ENCODE measurements around the gene DELE1. TPM values are rescaled to one million over a fixed set of nuclear protein-coding genes. Genes with fewer than 3 reads are reported as not detected.

Gene DELE1
- total RNA-seq, 1 experiment from 2014 or later: 67.6 TPM

GRCh38 chr5:141879941-141880738 is 43.5 kb upstream of the DELE1 start:
- POLR2A ChIA-PET: no interaction called here
- no TSS peak for BruUV-seq (replicated peaks)
- peaks cover 20% of the 10 kb centered on the region for H3K4me1 Mint-ChIP-seq (ENCODE audit: low read depth, unreplicated experiment)
- no peak overlapping the region for H3K4me3 Mint-ChIP-seq (ENCODE audit: unreplicated experiment)
- Histone ChIP-seq H3K9me3 (no peaks in the 10 kb centered on the region), H3K36me3 (ENCODE audit: control insufficient read depth, insufficient read depth, low read length) (no peaks in the 10 kb centered on the region; the same call in 1 of the 2 replicates), H3K4me1 (peaks cover 21% of the 10 kb centered on the region), H3K27me3 (replicated peaks; ENCODE audit: control insufficient read depth, insufficient read depth, low read length) (peaks cover 5% of the 10 kb centered on the region), H3K4me3 (ENCODE audit: low read depth, low read length) (no peak overlapping the region)
- peaks cover 7% of the 10 kb centered on the region for H3K36me3 Mint-ChIP-seq (ENCODE audit: insufficient read depth, unreplicated experiment)
- H3K9me3 Mint-ChIP-seq (ENCODE audit: unreplicated experiment): no peaks in the 10 kb centered on the region
- no peak for DNase-seq
- peaks cover 32% of the 10 kb centered on the region for H3K27me3 Mint-ChIP-seq (ENCODE audit: insufficient read depth, unreplicated experiment)
- CTCF ChIA-PET: interaction anchor here (0.5 to 3.9 kb wide), 12 partner anchors 12 to 187 kb away, joined by 3 to 54 read pairs (median 6); partner anchors contain the start of gene RNF14
- H3K27ac Mint-ChIP-seq (ENCODE audit: unreplicated experiment): no peak overlapping the region
- intact Hi-C loops (cut with micrococcal nuclease; ENCODE audit: unreplicated experiment): loop anchor here (1.0 to 2.0 kb wide), 8 partner anchors 31 to 215 kb away; no protein-coding TSS in a partner anchor
- TF ChIP-seq CTCF (IDR thresholded peaks at IDR 0.05; ENCODE audit: insufficient read depth in 1 of 2, low read depth in 1 of 2, low read length in 1 of 2, severe bottlenecking in 1 of 2, unreplicated experiment in 1 of 2): no peak

- DNase-seq: no peak
- Mint-ChIP-seq H3K4me3 (ENCODE audit: unreplicated experiment) (no peak overlapping the region), H3K27ac (ENCODE audit: unreplicated experiment) (no peak overlapping the region), H3K4me1 (ENCODE audit: low read depth, unreplicated experiment) (peaks cover 20% of the 10 kb centered on the region), H3K9me3 (ENCODE audit: unreplicated experiment) (no peaks in the 10 kb centered on the region), H3K27me3 (ENCODE audit: insufficient read depth, unreplicated experiment) (peaks cover 35% of the 10 kb centered on the region), H3K36me3 (ENCODE audit: insufficient read depth, unreplicated experiment) (peaks cover 7% of the 10 kb centered on the region)
- H3K36me3 ChIP-seq (ENCODE audit: control insufficient read depth, insufficient read depth, low read length): no peaks in the 10 kb centered on the region; the same call in 1 of the 2 replicates
- H3K27me3 ChIP-seq (replicated peaks; ENCODE audit: control insufficient read depth, insufficient read depth, low read length): peaks cover 5% of the 10 kb centered on the region
- peaks cover 14% of the 10 kb centered on the region for H3K4me1 ChIP-seq
- no peaks in the 10 kb centered on the region for H3K9me3 ChIP-seq
- CTCF ChIA-PET: interaction anchor here (0.5 to 3.9 kb wide), 9 partner anchors 8 to 189 kb away, joined by 3 to 54 read pairs (median 4); partner anchors contain the start of gene RNF14
- no peak for TF ChIP-seq CTCF (IDR thresholded peaks at IDR 0.05; ENCODE audit: insufficient read depth in 1 of 2, low read depth in 1 of 2, low read length in 1 of 2, severe bottlenecking in 1 of 2, unreplicated experiment in 1 of 2)
- no TSS peak for BruUV-seq (replicated peaks)
- POLR2A ChIA-PET: no interaction called here
- H3K4me3 ChIP-seq (ENCODE audit: low read depth, low read length): no peak overlapping the region
- intact Hi-C loops (cut with micrococcal nuclease; ENCODE audit: unreplicated experiment): no loop called here
Measured at GRCh38 chr5:141880961-141881801, 42.5 kb upstream of the DELE1 start.

GRCh38 chr5:141881886-141882285 is 41.8 kb upstream of the DELE1 start:
- POLR2A ChIA-PET: no interaction called here
- no peak for DNase-seq
- CTCF ChIA-PET: interaction anchor here (0.6 to 2.0 kb wide), 5 partner anchors 8 to 190 kb away, joined by 3 to 7 read pairs (median 4); partner anchors contain the start of gene RNF14
- H3K36me3 ChIP-seq (ENCODE audit: control insufficient read depth, insufficient read depth, low read length): no peaks in the 10 kb centered on the region; the same call in 1 of the 2 replicates
- Mint-ChIP-seq H3K4me3 (ENCODE audit: unreplicated experiment) (no peak overlapping the region), H3K27ac (ENCODE audit: unreplicated experiment) (no peak overlapping the region), H3K36me3 (ENCODE audit: insufficient read depth, unreplicated experiment) (peaks cover 5% of the 10 kb centered on the region), H3K27me3 (ENCODE audit: insufficient read depth, unreplicated experiment) (peaks cover 35% of the 10 kb centered on the region), H3K4me1 (ENCODE audit: low read depth, unreplicated experiment) (peaks cover 19% of the 10 kb centered on the region), H3K9me3 (ENCODE audit: unreplicated experiment) (no peaks in the 10 kb centered on the region)
- H3K4me1 ChIP-seq: peaks cover 8% of the 10 kb centered on the region
- H3K4me3 ChIP-seq (ENCODE audit: low read depth, low read length): no peak overlapping the region
- intact Hi-C loops (cut with micrococcal nuclease; ENCODE audit: unreplicated experiment): no loop called here
- TF ChIP-seq CTCF (IDR thresholded peaks at IDR 0.05; ENCODE audit: insufficient read depth in 1 of 2, low read depth in 1 of 2, low read length in 1 of 2, severe bottlenecking in 1 of 2, unreplicated experiment in 1 of 2): no peak
- peaks cover 4% of the 10 kb centered on the region for H3K27me3 ChIP-seq (replicated peaks; ENCODE audit: control insufficient read depth, insufficient read depth, low read length)
- BruUV-seq (replicated peaks): no TSS peak
- H3K9me3 ChIP-seq: no peaks in the 10 kb centered on the region
